DMS114 treated with DMSO at 0.1 percent for 48 hours (cell line): ENCODE data around the gene ATRN.

Experiments
- DNase-seq: peaks from one replicate; lab custom pipeline; 2025; ENCODE audit not compliant: unreplicated experiment; lab: John Stamatoyannopoulos, UW

Gene ATRN

GRCh38 chr20:3621111-3621510, 150.3 kb downstream of the ATRN start:
- no peak for DNase-seq

GRCh38 chr20:3622406-3622805, 151.6 kb downstream of the ATRN start:
- DNase-seq: no peak

- no peak for DNase-seq
These were observed 156.7 kb downstream of the ATRN start for GRCh38 chr20:3627476-3627875.

- DNase-seq: no peak
These were observed 157.9 kb downstream of the ATRN start for GRCh38 chr20:3628502-3629314.

GRCh38 chr20:3629893-3630292, 159.1 kb downstream of the ATRN start:
- no peak for DNase-seq

GRCh38 chr20:3630429-3630828, 159.6 kb downstream of the ATRN start:
- no peak for DNase-seq

- no peak for DNase-seq
These were observed 160.7 kb downstream of the ATRN start for GRCh38 chr20:3631534-3631933.

- DNase-seq: no peak
These were observed 161.6 kb downstream of the ATRN start for GRCh38 chr20:3632311-3633004.

GRCh38 chr20:3633913-3634478, 163.2 kb downstream of the ATRN start:
- no peak for DNase-seq

GRCh38 chr20:3635346-3635745, 164.5 kb downstream of the ATRN start:
- DNase-seq: no peak

GRCh38 chr20:3640259-3640658, 169.4 kb downstream of the ATRN start:
- no peak for DNase-seq

- DNase-seq: no peak
These were observed 174.7 kb downstream of the ATRN start for GRCh38 chr20:3645309-3646066.

- no peak for DNase-seq
These were observed 175.2 kb downstream of the ATRN start for GRCh38 chr20:3646067-3646440.

- no peak for DNase-seq
These were observed 175.8 kb downstream of the ATRN start for GRCh38 chr20:3646651-3647050.

GRCh38 chr20:3647473-3647872, 176.7 kb downstream of the ATRN start:
- no peak for DNase-seq

- DNase-seq: no peak
These were observed 178.1 kb downstream of the ATRN start for GRCh38 chr20:3648951-3649350.

GRCh38 chr20:3651204-3651962, 180.6 kb downstream of the ATRN start:
- no peak for DNase-seq

- no peak for DNase-seq
These were observed 181.4 kb downstream of the ATRN start for GRCh38 chr20:3652221-3652620.

GRCh38 chr20:3652676-3653596, 182.1 kb downstream of the ATRN start:
- DNase-seq: no peak

- no peak for DNase-seq
These were observed 183.1 kb downstream of the ATRN start for GRCh38 chr20:3653921-3654320.
